Right renal pelvis (tissue), 4 donors: Measurements from ENCODE around the gene PABPC1L. TPM values are rescaled to one million over a fixed set of nuclear protein-coding genes. Genes with fewer than 3 reads are reported as not detected.

ENCODE experiments used
- DNase-seq, 4 donors: peaks; one replicate each; pipeline ENCODE4 v3.0.0-alpha.2; 2013; ENCODE audit warnings: low read depth in 4 of 4, low spot score in 3 of 4, missing footprints in 1 of 4
- polyA plus RNA-seq, 4 donors: library from polyadenylated mRNA; unstranded; fragments of 120-200 nt; gene quantifications; one replicate each; pipeline ENCODE4 v1.2.1, GENCODE V29; 2013; ENCODE audit not compliant: insufficient read length in 4 of 4

PABPC1L gene
- polyA plus RNA-seq, 4 donors, result 37.0 to 41.7 (median 39.4) TPM

DNA sequence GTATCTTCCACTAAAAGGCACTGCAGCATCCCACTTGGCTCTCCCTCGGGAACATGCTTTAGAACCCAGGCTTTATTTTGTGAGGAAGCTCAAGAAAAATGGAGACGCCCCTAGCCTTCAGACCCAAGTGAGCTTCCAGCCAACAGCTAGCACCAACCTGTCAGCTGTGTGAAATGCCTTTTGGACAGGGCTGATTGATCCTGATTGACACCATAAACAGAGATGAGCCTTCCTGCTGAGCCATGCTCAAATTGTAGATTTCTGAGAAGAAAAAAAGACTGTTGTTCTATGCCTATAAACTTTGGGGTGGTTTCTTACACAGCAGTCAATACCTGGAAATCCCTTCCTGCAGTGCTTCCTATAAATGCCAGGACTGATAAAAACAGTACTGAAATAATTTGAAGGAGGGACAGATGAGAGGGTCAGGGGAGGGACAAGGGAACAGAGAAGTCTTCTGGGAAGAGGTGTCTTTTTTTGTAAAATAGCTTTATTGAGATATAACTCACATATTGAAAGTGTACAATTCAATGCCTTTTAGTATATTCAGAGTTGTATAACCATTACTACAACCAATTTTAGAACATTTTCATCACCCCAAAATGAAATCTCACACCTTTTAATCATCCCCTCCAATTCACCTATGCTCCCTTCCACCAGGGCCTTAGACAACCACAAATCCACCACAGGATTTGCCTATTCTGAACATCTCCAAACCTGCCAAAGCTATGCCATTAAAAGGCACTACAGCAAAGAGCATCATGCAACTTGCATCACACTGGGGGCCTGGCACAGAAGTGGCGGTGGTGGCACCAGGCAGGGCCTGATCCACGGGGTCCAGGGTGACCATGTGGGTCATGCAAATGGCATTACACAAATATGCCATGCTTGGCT is 53.7 kb downstream of the PABPC1L start:
- DNase-seq, result no peak

DNA sequence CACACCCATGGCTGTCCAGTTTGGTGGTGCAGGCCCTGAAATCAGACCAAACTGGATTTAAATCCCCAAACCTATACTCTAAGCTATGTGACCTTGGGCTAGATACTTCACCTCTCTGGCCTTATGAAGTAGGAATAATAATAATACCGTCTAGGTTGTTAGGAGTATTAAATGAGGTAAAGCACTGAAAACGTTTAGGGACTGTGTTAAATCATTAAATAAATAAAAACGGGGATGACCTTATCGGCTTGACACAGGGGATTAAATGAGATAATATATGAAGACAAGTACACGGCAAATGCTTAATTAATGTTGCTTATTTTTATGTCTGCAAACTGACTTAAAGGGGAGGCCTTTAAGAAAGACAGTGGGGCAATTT is 55.8 kb downstream of the PABPC1L start:
- no peak for DNase-seq

DNA sequence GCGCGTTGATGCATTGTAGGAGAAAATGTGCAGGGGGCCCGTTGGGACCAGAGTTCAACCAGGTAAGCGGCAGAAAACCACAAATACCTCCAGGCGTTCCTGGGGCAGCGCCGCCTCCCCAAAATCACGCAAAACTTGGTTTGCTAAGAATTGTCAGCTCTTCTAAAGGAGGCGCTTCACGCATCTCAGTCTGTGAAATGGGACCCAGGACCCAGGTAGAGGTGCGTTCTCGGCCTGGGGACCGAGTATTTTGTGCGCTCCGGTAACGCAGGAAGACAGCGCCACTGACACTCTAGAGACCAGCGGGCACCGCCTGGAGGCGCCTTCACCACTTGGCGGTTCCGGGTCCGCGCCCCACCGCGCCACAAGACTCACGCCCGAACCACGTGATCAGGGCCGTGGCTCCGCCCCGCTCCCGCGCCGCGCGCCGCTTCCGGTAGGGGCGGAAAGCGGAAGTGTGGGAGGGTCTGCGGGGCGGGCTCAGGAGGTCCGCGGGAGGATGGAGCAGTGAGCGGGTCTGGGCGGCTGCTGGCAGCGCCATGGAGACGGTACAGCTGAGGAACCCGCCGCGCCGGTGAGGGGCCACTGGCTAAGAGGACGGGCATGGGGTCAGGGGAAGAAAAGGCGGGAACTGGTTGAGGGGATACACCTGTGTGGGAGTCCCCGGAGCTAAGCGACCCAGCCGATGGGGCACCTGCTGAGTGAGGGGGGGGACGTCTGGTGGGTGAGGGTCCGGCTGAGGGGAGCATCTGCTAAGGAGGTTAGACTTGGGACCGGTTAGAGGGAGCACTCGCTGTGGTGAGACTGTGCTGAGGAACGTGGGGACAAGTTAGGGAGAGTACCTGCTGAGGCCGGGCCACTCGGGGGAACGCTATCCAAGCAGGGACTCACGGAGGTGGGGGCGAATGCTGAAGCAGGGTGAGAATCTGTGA is 56.4 kb downstream of the PABPC1L start, which contains the start of gene STK4:
STK4 (plus strand) TSS at position 483 of the 932 bp plus-strand sequence; CDS start at position 540, 57 bp downstream.
- peak; percentile 88 for DNase-seq

DNA sequence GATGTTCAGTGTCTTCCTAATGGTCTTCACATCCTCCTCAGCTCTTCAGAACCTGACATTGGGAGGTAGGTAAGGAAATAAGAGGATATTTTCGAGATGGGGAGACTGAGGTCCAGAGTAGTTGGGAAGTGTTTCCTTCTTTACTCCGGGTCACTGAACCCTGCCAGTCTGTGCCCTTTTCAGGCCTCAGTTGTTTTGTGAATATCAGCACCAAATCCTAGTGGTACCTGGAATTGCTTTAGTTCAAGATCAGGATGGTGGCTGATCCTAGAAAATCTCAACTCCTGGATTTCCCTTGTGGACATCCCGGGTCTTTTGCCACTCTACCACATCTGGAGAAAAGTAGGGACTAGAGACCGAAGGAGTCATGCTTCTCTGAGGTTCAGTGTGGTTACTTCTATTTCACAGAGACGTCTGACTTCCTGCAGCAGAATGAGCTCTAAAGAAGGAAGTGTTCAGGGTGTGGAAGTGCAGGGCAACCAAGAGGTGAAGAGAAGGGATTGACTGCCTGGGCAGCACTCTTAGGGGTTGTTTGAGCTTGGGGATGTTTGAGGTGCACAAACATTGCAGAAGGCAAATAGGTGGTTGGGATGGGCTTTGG is 57.4 kb downstream of the PABPC1L start:
- no peak for DNase-seq

DNA sequence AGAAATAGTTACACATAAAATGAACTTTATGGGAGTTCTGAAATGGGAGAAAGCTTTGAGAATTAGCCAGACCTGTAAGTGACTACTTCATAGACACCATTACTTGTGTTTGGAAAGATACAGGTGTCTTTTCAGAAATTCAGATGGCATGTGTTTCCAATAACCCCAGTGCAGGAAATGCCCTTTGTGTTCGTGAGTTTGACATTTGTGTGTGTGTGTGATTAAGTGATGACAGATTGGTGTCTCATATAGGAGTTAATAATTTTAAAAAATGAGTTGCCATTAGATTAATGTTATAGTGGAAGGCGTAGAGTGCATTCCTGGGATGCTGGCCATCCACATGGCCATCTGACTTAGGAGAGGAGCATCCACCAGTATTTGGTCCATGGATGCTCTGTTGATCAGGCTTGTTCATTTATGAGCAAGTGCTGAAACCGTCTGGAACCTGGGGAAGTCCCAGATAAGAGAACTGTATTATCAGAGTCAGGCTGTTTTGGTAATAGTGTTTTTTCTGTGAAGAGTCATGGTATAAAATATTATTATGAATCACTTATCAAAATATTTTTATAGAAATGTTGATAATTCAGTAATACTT is 59.5 kb downstream of the PABPC1L start:
- no peak for DNase-seq

DNA sequence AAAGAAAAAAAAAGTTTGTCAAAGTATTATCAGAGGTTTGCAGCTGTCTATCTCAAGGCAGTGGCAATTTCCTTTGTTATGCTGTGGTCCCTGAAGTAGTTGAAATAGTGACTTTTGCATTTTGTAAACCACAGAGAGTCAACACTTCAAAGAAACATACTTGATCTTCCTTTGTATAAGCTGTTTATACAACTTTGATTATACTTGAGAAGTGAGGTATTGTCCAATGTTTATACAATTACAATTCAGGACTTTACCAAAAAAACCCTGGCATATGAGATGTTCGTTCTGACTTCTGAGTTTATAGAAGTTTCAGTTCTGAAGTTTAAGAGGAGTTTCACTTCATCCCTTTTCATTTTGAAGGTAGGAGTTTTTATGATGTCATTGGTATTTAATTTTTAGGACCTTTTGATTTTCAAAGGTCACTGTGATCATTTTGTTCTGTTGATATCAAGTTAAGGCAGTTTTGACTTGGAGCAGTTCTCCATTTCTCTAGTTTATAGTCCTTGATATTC is 60.4 kb downstream of the PABPC1L start:
- DNase-seq, result no peak

DNA sequence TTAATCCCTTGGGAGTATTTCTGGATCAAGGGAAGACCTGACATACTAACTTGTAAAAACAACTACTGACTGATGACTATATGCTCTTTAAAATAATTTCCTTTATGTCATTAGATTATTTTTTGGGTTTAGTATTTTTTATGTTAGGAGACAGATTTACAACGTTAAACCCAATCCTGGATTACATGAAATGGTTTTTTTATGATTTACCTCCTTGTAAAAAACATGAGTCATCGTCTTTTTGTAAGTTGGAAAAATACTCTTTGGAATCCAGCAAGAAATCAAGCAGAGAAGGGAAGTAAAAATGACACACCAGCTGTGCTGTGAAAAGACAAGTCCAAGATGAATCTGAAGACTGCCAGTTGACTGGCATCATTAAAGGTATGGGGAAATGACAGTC is 63.2 kb downstream of the PABPC1L start:
- DNase-seq, result no peak

DNA sequence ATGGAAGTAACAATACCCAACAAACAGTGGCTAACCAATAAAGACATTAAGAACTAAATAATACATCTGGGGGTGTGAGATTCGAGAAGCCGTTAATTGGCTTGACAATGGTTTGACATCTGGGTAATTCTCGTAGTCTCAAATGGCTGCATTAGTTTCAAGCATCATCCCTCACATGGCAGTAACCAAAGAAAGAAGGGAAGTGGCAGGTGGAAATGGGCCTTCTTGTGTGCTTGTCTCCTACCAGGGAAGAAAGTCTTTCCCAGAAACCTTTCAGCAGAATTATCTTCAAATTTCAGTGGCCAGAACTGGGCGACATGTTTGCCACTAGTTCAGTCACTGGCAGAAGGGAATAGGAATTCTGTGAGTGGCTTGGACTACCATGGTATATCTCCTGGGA is 66.8 kb downstream of the PABPC1L start:
- DNase-seq, result no peak

DNA sequence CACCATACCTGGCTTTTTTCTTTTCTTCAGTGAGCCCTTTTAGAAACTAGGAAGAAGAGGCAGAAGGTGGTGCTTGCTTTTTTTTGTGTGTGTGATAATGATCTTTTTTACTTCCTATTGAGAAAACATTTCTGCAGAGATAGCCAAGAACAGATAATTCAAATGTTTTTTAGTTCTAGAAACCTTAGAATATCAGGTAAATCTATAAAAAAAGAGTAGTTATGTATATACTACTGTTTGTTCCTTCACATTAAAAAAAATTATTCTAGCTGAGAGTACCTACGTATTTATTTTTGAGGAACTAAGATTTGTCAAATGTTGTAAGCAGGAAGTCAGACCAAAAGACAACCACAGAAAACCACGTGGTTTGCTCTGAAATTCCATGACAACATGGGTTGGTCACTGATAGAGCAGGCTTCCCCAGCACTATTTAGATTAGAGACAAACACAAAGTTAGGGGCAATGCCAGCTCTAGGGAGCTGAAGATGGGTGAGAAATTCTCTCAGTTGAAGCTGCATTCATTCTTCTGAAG is 69.3 kb downstream of the PABPC1L start:
- DNase-seq, result no peak

DNA sequence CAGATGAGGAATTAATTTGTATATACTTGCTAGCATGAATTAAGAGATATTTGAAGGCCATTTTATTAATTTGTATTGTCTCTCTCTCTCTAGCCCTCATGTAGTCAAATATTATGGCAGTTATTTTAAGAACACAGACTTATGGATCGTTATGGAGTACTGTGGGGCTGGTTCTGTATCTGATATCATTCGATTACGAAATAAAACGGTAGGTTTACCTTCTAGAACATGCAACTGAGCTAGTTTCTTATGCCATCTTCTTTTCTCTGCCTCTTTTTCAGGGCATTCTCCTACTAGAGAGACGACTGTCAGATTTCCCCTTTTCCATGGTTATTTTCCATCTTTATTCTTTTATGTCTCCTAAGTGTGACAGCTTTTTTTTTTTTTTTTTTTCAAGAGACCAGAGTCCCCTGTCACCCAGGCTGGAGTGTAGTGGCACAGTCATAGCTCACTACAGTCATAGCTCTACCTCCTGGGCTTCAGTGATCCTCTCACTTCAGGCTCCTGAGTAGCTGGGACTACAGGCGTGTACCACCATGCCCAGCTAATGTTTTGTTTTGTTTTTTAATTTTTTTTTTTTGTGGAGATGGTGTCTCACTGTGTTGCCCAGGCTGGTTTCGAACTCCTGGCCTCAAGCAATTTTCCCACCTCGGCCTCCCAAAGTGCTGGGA is 72.0 kb downstream of the PABPC1L start:
- DNase-seq, result no peak

DNA sequence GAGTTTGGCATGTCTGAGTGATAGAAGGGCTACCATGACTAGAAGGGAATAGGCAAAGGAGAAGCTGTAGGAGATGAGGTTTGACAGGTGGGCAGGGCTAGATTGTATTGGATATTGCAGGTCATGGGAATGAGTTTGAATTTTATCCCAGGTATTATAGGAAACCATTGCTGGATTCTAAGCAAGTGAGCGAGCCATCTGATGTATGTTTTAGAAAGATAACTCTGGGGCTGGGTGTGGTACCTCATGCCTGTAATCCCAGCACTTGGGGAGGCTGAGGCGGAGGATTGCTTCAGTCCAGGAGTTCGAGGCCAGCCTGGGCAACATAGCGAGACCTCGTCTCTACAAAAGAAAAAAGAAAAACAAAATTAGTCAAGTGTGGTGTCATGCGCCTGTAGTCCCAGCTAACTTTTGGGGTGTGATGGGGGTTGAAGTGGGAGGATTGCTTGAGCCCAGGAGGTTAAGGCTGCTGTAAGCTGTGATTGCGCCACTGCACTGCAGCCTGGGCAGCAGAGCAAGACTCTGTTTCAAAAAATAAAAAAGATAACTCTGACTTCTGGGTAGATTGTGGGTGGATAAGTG is 73.3 kb downstream of the PABPC1L start:
- DNase-seq, result no peak

DNA sequence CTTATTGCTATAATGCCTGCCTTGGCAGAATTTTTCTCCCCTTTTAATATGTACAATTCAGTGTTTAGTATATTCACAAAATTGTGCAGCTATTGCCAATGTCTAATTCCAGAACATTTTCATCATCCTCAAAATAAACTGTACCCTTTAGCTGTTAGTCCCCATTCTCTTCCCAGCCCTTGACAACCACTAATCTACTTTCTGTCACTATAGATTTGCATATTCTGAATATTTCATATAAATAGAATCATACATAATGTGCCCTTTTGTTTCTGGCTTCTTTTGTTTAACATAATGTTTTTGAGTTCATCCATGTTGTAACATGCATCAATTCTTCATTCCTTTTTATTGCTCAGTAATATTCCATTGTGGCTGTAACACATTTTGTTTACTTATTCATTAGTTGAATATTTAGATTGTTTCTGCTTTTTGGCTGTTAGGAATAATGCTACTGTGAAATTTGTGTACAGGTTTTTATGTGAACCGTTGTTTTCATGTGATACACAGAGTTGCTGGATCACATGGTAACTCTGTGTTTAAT is 78.8 kb downstream of the PABPC1L start:
- no peak for DNase-seq

Other genes starting within 250 kb of the PABPC1L start
- under 1 TPM in 3 of 4 donors, not detected in 1; 0.06 to 0.10 (median 0.07) TPM for gene CCN5, start 194.7 kb upstream of the PABPC1L start, polyA plus RNA-seq
- gene KCNK15, start 164.2 kb upstream of the PABPC1L start, polyA plus RNA-seq, result under 1 TPM in 3 of 4 donors, not detected in 1; 0.09 to 0.19 (median 0.10) TPM
- under 1 TPM; 0.64 to 0.99 (median 0.78) TPM for gene RIMS4, start 99.5 kb upstream of the PABPC1L start, polyA plus RNA-seq
- 100 to 1,000 TPM; 216 to 245 (median 236) TPM for gene YWHAB, start 24.4 kb upstream of the PABPC1L start, polyA plus RNA-seq
- 10 to 100 TPM; 40.8 to 46.7 (median 42.8) TPM for gene TOMM34, start 50.3 kb downstream of the PABPC1L start, polyA plus RNA-seq
- 10 to 100 TPM; 16.5 to 23.5 (median 21.5) TPM for gene STK4, start 56.5 kb downstream of the PABPC1L start, polyA plus RNA-seq
- under 1 TPM; 0.37 to 0.57 (median 0.51) TPM for gene KCNS1, start 191.1 kb downstream of the PABPC1L start, polyA plus RNA-seq
- gene WFDC5, start 205.1 kb downstream of the PABPC1L start, polyA plus RNA-seq, result not detected
- gene WFDC12, start 214.4 kb downstream of the PABPC1L start, polyA plus RNA-seq, result under 1 TPM in 1 of 4 donors, not detected in 3; 0.06 TPM